NCI-H82 treated with DMSO at 0.1 percent for 48 hours (cell line): Measurements from ENCODE around the gene MBNL3.

Experiments used
- DNase-seq: peaks from one replicate; lab custom pipeline; 2025; ENCODE audit not compliant: unreplicated experiment; lab: John Stamatoyannopoulos, UW

The MBNL3 gene

GRCh38 chrX:132425744-132426318 lies 63.0 kb downstream of the MBNL3 start:
- no peak for DNase-seq

- no peak for DNase-seq
Measured at GRCh38 chrX:132423323-132423722, 65.5 kb downstream of the MBNL3 start.

- no peak for DNase-seq
Measured at GRCh38 chrX:132415012-132415411, 73.8 kb downstream of the MBNL3 start.

- no peak for DNase-seq
Measured at GRCh38 chrX:132414404-132414803, 74.4 kb downstream of the MBNL3 start.

GRCh38 chrX:132413459-132413858 lies 75.4 kb downstream of the MBNL3 start:
- DNase-seq = no peak

GRCh38 chrX:132412208-132412607 lies 76.6 kb downstream of the MBNL3 start:
- no peak for DNase-seq

GRCh38 chrX:132411310-132411977 lies 77.4 kb downstream of the MBNL3 start:
- DNase-seq = no peak

GRCh38 chrX:132409780-132410556 lies 78.9 kb downstream of the MBNL3 start:
- DNase-seq = no peak

- DNase-seq = peak; percentile 42
Measured at GRCh38 chrX:132407691-132408090, 81.1 kb downstream of the MBNL3 start.

GRCh38 chrX:132406106-132406505 lies 82.7 kb downstream of the MBNL3 start:
- no peak for DNase-seq

- no peak for DNase-seq
Measured at GRCh38 chrX:132404266-132404665, 84.6 kb downstream of the MBNL3 start.

GRCh38 chrX:132401935-132402334 lies 86.9 kb downstream of the MBNL3 start:
- no peak for DNase-seq

GRCh38 chrX:132400706-132401105 lies 88.1 kb downstream of the MBNL3 start:
- no peak for DNase-seq

GRCh38 chrX:132395645-132396044 lies 93.2 kb downstream of the MBNL3 start:
- DNase-seq = no peak

- DNase-seq = no peak
Measured at GRCh38 chrX:132395026-132395425, 93.8 kb downstream of the MBNL3 start.

GRCh38 chrX:132394591-132394990 lies 94.2 kb downstream of the MBNL3 start:
- DNase-seq = no peak

GRCh38 chrX:132393992-132394391 lies 94.8 kb downstream of the MBNL3 start:
- DNase-seq = no peak

- DNase-seq = no peak
Measured at GRCh38 chrX:132393485-132393884, 95.4 kb downstream of the MBNL3 start.

- DNase-seq = no peak
Measured at GRCh38 chrX:132393085-132393484, 95.8 kb downstream of the MBNL3 start.

GRCh38 chrX:132390792-132391191 lies 98.0 kb downstream of the MBNL3 start:
- no peak for DNase-seq

GRCh38 chrX:132389480-132389879 lies 99.4 kb downstream of the MBNL3 start:
- DNase-seq = no peak

- DNase-seq = no peak
Measured at GRCh38 chrX:132388371-132388770, 100.5 kb downstream of the MBNL3 start.
